Skeletal muscle tissue (tissue), 4 donors: ENCODE data around the gene CARD9. TPM values are rescaled to one million over a fixed set of nuclear protein-coding genes. Genes with fewer than 3 reads are reported as not detected.
"Not testable (repeated sequence)": the region's sequence is repeated elsewhere in the genome, so short reads cannot be mapped to it uniquely, and the experiment has no call there.

Experiments
- H3K27ac ChIP-seq: one replicate; pipeline ENCODE4 v1.7.0; 2013; ENCODE audit warnings: mild to moderate bottlenecking, low read depth, low read length, inconsistent platforms
- H3K27me3 ChIP-seq, 3 donors: one replicate each; pipeline ENCODE4 v1.7.0; 2013; ENCODE audit warnings: low read length in 3 of 3; ENCODE audit not compliant: control insufficient read depth in 3 of 3, insufficient read depth in 3 of 3
- H3K36me3 ChIP-seq, 3 donors: one replicate each; pipeline ENCODE4 v1.7.0; 2013; ENCODE audit warnings: low read length in 3 of 3; ENCODE audit not compliant: control insufficient read depth in 3 of 3, insufficient read depth in 3 of 3
- H3K4me1 ChIP-seq, 3 donors: one replicate each; pipeline ENCODE4 v1.7.0; 2013; ENCODE audit warnings: low read length in 3 of 3, mild to moderate bottlenecking in 3 of 3; ENCODE audit not compliant: control insufficient read depth in 3 of 3, insufficient read depth in 3 of 3
- H3K4me3 ChIP-seq, 3 donors: one replicate each; pipeline ENCODE4 v1.7.0; 2013; ENCODE audit warnings: low read length in 3 of 3
- H3K9ac ChIP-seq, 3 donors: one replicate each; pipeline ENCODE4 v1.7.0; 2013; ENCODE audit warnings: low read length in 3 of 3, mild to moderate bottlenecking in 3 of 3, moderate library complexity in 2 of 3, low read depth in 1 of 3
- H3K9me3 ChIP-seq, 3 donors: one replicate each; pipeline ENCODE4 v1.7.0; 2013; ENCODE audit warnings: low read length in 3 of 3; ENCODE audit not compliant: control insufficient read depth in 3 of 3
- total RNA-seq: library from RNA; depleted of rRNA; stranded (reverse); fragments of >200 nt; gene quantifications from one replicate; pipeline ENCODE4 v1.2.3, GENCODE V29; 2014
- donor health status: Osteomylitis.

Gene CARD9
- total RNA-seq, 1 donor from 2014 or later = 1.0 TPM

DNA sequence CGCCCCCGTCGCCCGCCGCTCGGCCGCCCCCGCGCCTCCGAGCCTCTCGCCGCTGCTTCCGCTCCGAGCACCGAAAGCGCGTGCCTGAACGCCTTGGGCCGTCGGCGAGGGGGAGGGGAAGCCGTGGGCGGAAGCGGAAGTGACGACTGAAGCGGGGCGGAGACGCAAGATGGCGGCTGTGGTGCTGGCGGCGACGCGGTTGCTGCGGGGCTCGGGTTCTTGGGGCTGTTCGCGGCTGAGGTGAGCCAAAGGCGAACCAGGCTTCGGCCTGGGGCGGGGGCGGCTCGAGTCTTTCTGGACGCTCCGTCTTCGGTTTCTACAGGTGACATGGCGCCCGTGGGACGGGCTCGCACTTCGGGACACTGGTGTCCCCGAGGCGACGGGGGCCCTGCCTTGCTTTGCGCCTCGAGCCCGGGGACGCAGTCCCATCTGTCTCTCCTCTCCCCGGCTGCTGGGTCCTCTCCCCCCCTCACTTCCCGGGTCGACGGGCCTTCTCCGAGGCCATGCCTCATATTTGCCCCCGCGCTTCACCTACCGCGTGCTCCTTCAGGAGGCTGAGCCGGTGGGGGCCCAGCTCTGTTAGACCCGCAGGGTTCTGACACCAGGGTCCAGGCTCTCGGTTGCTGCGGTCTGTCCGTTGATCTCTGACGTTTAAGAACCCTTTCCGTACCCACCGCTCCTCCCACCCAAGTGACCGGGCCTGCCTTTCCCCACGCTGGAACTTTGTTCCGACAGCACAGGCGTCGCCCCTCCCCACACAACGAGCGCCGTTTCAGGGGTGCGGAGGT, 37.2 kb upstream of the CARD9 start, which contains the start of the genes ENTR1 and PMPCA:
Gene ENTR1, minus strand, starts transcription at position 115 of the 788 bp plus-strand sequence. CDS start 217 bp downstream, outside the sequence.
Gene PMPCA, plus strand, starts transcription at position 159 of the 788 bp plus-strand sequence. Its CDS starts 11 bp downstream, at position 170.
- H3K4me3 ChIP-seq = peak within 1 kb of the TSS; percentile 82 to 91 (median 89)
- peaks cover 41 to 51% (median 42%) of the 10 kb centered on the region in 3 donors for H3K36me3 ChIP-seq

DNA sequence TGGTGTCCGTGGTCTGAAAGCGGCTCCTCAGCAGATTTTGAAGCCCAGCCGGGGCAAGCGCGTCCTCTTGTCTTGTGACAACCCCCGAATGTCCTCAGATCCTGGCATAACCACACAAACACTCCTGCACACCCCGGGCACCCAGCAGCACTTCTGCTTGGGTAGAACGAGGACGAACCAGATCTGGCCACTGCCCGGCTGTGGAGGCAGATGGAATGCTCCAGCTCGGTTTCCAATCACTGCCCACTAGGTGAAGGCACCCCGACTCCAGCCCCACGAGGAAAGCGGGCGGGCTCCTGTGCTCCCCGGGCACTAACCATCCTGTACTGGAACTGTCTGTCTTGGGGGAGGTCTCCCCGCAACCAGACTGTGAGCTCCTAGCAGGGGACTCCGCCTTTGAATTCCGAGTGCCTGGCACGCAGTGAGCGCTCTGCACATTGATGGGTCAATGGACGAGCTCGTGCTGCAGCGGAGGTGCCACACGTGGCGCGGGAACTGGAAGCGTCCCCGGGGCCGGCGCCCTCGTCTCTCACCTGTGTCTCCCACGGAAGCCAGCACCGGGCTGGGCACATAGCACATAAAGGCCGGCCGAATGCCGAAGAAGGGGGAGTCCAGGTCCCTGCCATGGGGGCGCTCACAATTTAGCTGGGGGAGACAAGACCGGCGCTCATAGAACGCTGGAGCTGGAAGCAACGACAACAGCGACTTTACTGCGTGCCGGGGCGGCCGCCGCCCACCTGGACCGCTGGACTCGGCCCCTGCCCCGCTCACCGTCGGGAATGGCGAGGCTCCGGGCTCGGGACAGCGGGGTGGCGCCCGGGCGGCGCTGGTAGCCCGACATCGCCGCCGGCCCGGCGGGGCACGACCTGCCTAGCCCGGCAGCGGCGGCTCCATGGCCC, 36.3 kb upstream of the CARD9 start:
- Histone ChIP-seq H3K36me3 (peaks cover 44 to 53% (median 45%) of the 10 kb centered on the region in 3 donors), H3K27ac (peak overlapping the region; percentile 66), H3K27me3 (no peaks in the 10 kb centered on the region), H3K4me3 (peak overlapping the region; percentile 78 to 82 (median 81)), H3K4me1 (peaks cover 18 to 32% (median 19%) of the 10 kb centered on the region in 3 donors), H3K9me3 (no peaks in the 10 kb centered on the region), H3K9ac (peak overlapping the region; percentile 76 to 88 (median 83))

More for the DNA sequence above, 37.2 kb upstream of the CARD9 start, which contains the start of the genes ENTR1 and PMPCA:
- Histone ChIP-seq H3K9me3 (no peaks in the 10 kb centered on the region), H3K9ac (peak within 1 kb of the TSS; percentile 85 to 95 (median 94)), H3K4me1 (peaks cover 18 to 32% (median 19%) of the 10 kb centered on the region in 3 donors), H3K27ac (peak within 1 kb of the TSS; percentile 77), H3K27me3 (no peaks in the 10 kb centered on the region)

DNA sequence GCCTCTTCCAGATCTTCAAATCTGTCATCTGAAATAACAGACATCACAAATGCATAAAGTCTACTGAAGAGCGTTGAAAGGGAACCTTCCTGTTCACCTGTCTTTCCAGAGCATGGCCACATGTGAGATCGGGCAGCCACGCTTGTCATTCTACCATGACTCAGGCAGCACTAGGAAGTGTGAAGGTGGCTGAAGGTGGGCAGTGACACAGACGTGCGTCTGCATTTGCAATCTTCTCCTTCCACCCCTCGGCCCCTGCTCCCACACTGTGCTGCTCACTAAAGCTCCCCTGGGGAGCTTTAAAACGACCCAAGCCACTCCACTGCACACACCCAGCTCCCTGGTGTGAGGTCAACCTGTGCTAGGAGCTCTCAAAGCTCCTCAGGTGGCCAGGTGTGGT, 34.4 kb upstream of the CARD9 start:
- no peak overlapping the region for H3K9ac ChIP-seq
- H3K4me1 ChIP-seq = peaks cover 18 to 29% (median 19%) of the 10 kb centered on the region in 3 donors
- no peak overlapping the region for H3K4me3 ChIP-seq
- no peak overlapping the region for H3K27ac ChIP-seq
- H3K36me3 ChIP-seq = peaks cover 33 to 49% (median 40%) of the 10 kb centered on the region in 3 donors
- no peaks in the 10 kb centered on the region for H3K9me3 ChIP-seq
- H3K27me3 ChIP-seq = no peaks in the 10 kb centered on the region

DNA sequence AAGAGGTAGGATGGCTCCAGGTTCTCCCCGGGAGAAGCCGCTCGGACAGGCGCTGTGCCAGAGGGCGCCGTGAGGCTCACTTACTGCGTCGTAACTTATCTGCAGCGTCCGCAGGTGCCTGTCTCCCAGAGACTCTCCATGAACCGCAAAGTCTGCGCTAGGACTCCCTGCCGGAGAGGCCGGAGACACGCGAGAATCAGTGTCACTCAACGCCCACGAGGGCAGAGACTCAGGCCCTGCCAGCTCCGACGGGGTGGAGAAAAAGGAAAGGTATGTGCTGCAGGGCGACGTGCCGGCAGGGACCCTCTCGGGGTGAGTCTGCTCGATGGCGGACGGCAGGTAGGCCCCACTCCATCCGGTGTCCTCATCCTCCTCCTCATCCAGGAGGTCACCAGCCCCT, 33.6 kb upstream of the CARD9 start:
- H3K27me3 ChIP-seq, H3K9ac ChIP-seq, H3K4me3 ChIP-seq, H3K27ac ChIP-seq, H3K9me3 ChIP-seq: not testable (repeated sequence)
- peaks cover 34 to 44% (median 39%) of the 10 kb centered on the region in 3 donors for H3K36me3 ChIP-seq
- H3K4me1 ChIP-seq = peaks cover 18 to 27% (median 19%) of the 10 kb centered on the region in 3 donors

DNA sequence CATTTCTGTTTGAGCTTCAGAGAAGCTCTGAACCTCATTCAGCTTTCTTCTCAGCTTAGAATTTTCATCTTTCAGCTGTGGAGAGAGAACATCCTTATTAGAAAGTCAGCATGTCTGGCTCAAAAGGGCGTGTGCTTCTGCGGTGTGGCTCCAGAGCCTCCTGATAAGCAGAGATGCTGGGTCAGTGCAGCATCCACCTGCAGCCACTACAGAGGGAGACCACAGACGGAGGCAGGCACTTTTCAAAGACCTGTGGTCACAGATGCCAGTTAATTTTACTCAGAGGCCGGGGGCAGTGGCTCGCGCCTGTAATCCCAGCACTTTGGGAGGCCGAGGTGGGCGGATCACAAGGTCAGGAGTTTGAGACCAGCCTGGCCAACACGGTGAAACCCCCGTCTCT, 32.4 kb upstream of the CARD9 start:
- not testable (repeated sequence) for H3K9me3 ChIP-seq, H3K9ac ChIP-seq, H3K27ac ChIP-seq, H3K4me3 ChIP-seq, H3K27me3 ChIP-seq
- peaks cover 7 to 15% (median 8%) of the 10 kb centered on the region in 3 donors for H3K4me1 ChIP-seq
- H3K36me3 ChIP-seq = peaks cover 35 to 46% (median 45%) of the 10 kb centered on the region in 3 donors

DNA sequence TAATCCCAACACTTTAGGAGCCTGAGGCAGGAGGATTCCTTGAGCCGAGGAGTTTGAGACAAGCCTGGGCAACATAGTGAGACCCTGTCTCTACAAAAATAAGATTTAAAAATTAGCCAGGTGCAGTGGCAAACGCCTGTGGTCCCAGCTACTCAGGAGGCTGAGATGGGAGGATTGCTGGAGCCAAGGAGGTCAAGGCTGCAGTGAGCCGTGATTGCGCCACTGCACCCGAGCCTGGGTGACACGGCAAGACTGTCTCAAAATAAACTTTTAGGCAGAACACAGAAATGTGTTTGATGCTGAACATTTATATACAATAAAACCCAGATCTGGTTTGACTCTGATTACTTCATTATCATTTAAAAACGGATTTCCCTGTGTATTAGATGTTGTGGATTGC, 32.0 kb upstream of the CARD9 start:
- H3K4me3 ChIP-seq = no peak overlapping the region
- no peaks in the 10 kb centered on the region for H3K27me3 ChIP-seq
- no peak overlapping the region for H3K27ac ChIP-seq
- no peak overlapping the region for H3K9ac ChIP-seq
- peaks cover 35 to 46% (median 45%) of the 10 kb centered on the region in 3 donors for H3K36me3 ChIP-seq
- H3K4me1 ChIP-seq = peaks cover 10 to 16% (median 12%) of the 10 kb centered on the region in 3 donors
- H3K9me3 ChIP-seq = no peaks in the 10 kb centered on the region

DNA sequence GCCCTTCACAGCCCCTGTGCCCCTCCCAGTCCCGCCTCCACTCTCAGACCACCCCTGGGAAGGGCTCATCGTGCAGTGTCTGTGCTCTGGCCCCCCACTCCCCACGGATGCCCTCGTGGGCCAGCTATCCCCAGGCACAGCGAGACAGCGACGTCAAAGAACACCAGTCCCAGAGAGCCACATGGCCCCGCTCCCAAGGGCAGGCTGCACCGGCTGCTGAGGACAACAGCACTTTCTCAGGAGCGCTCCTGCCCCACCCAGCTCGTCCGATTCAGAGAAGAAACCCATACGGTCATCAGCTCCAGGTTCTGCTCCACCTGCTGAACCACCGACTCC, 31.3 kb upstream of the CARD9 start:
- no peaks in the 10 kb centered on the region for H3K9me3 ChIP-seq
- H3K4me1 ChIP-seq = peaks cover 11 to 17% (median 13%) of the 10 kb centered on the region in 3 donors
- H3K27ac ChIP-seq = no peak overlapping the region
- no peaks in the 10 kb centered on the region for H3K27me3 ChIP-seq
- H3K36me3 ChIP-seq = peaks cover 35 to 46% (median 45%) of the 10 kb centered on the region in 3 donors
- H3K9ac ChIP-seq = no peak overlapping the region
- H3K4me3 ChIP-seq = no peak overlapping the region

DNA sequence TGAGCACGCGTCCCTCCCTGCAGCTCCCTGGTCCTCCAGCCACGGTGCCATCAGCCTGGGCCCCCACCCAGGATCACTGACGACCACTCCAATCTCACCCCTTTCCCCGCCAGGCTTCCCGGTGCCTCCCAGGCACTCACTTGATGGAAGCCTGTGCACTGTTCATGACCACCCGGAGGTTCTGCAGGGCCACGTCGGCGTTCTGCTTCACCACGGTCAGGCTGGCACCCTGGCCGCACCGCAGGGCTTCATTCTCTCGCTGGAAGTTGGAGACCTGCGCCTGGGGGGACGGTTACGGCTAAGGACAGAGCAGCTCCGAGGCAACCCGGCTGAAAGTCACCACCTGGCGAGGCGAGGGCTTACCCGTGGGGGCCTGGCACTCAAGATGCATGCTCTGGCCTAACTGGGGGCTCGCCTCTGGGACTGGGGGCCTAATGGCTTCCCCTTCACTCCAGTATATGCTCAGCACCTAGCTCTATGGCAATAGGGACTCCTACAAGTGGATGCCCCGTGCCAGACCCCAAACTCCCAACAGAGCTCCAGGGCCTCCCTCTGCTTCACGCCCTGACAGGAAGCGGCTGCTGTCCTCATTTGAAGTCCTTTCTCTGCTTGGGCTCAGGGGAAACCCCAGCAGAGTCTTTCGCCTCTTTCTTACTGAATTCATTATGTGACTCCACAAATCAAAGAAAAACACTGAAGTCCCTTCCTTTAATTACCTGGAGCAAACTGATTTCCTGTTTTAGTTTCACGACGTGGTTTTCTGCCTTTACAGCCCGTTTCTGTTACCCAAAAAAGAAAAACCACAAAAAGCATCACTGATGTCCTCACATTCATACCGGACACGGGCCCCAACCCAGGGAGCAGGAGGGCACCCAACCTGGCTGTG, 30.7 kb upstream of the CARD9 start:
- peaks cover 35 to 46% (median 45%) of the 10 kb centered on the region in 3 donors for H3K36me3 ChIP-seq
- H3K4me1 ChIP-seq = peaks cover 10 to 17% (median 12%) of the 10 kb centered on the region in 3 donors
- no peak overlapping the region for H3K9ac ChIP-seq
- H3K27ac ChIP-seq = no peak overlapping the region
- no peaks in the 10 kb centered on the region for H3K9me3 ChIP-seq
- H3K27me3 ChIP-seq = no peaks in the 10 kb centered on the region
- no peak overlapping the region for H3K4me3 ChIP-seq

DNA sequence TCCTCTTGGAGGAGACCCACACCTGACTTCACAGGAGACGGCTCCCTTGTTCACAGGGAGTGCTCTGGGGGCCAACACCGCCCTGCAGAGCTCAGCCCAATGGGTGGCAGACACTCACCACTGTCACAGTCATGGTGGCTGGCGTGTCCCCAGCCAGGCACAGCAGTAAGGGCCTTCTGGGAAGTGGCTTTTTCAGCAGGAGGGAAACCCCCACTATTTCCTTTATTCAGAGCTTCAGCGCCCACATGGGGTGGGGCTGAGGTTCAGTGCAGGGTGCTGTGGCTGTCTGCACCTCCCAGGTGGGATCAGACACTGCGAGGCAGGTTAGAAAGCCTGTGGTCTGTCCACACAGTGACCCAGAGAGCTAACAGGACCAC, 30.1 kb upstream of the CARD9 start:
- H3K4me3 ChIP-seq = no peak overlapping the region
- peaks cover 16 to 19% (median 18%) of the 10 kb centered on the region in 3 donors for H3K4me1 ChIP-seq
- peaks cover 35 to 46% (median 46%) of the 10 kb centered on the region in 3 donors for H3K36me3 ChIP-seq
- no peak overlapping the region for H3K27ac ChIP-seq
- H3K9me3 ChIP-seq = no peaks in the 10 kb centered on the region
- no peak overlapping the region for H3K9ac ChIP-seq
- no peaks in the 10 kb centered on the region for H3K27me3 ChIP-seq
